Measurements from ENCODE around the gene CACNA2D2.

The CACNA2D2 gene

GRCh38 chr3:50412231-50412754 lies 91.1 kb downstream of the CACNA2D2 start:
- H3F3A ChIP-seq (ENCODE audit: low read depth), result no peaks in the 10 kb centered on the region
- TF ChIP-seq CTCF (conservative IDR thresholded peaks at IDR 0.05; ENCODE audit: low read length) (no peak), EZH2phosphoT487 (IDR thresholded peaks at IDR 0.05; ENCODE audit: borderline replicate concordance) (no peak)
- no peaks in the 10 kb centered on the region for H4K20me1 ChIP-seq (ENCODE audit: insufficient read depth, low read length, poor library complexity, severe bottlenecking)
- H3K27me3 ChIP-seq (ENCODE audit: insufficient read depth, low read length, poor library complexity, severe bottlenecking), result no peaks in the 10 kb centered on the region
- no peak overlapping the region for H3K4me3 ChIP-seq (ENCODE audit: low read length, poor library complexity, severe bottlenecking)
- H2AFZ ChIP-seq (ENCODE audit: low read length), result no peak overlapping the region
- no peak overlapping the region for H3K9ac ChIP-seq (ENCODE audit: low read depth, low read length, poor library complexity, severe bottlenecking)
- H3K79me2 ChIP-seq (ENCODE audit: insufficient read depth, low read length), result no peaks in the 10 kb centered on the region
- H3K4me2 ChIP-seq (ENCODE audit: low read depth, low read length, poor library complexity, severe bottlenecking), result no peak overlapping the region
- H3K4me1 ChIP-seq (ENCODE audit: insufficient read depth, low read length, poor library complexity, severe bottlenecking), result peaks cover 21% of the 10 kb centered on the region
- H3K9me3 ChIP-seq (ENCODE audit: insufficient read depth, low read depth, low read length), result no peaks in the 10 kb centered on the region
- H3K36me3 ChIP-seq (ENCODE audit: insufficient read depth, low read length), result no peaks in the 10 kb centered on the region
- H3K9me2 ChIP-seq (replicated peaks; ENCODE audit: low read depth, low read length), result no peaks in the 10 kb centered on the region

GRCh38 chr3:50411229-50411628 lies 92.2 kb downstream of the CACNA2D2 start:
- peaks cover 10% of the 10 kb centered on the region for H3K4me1 ChIP-seq (ENCODE audit: insufficient read depth, low read length, poor library complexity, severe bottlenecking)
- H3K9me3 ChIP-seq (ENCODE audit: insufficient read depth, low read depth, low read length), result no peaks in the 10 kb centered on the region
- H4K20me1 ChIP-seq (ENCODE audit: insufficient read depth, low read length, poor library complexity, severe bottlenecking), result no peaks in the 10 kb centered on the region
- H3K4me2 ChIP-seq (ENCODE audit: low read depth, low read length, poor library complexity, severe bottlenecking), result no peak overlapping the region
- H2AFZ ChIP-seq (ENCODE audit: low read length), result no peak overlapping the region
- H3K4me3 ChIP-seq (ENCODE audit: low read length, poor library complexity, severe bottlenecking), result no peak overlapping the region
- no peaks in the 10 kb centered on the region for H3K79me2 ChIP-seq (ENCODE audit: insufficient read depth, low read length)
- no peak overlapping the region for H3K9ac ChIP-seq (ENCODE audit: low read depth, low read length, poor library complexity, severe bottlenecking)
- H3K36me3 ChIP-seq (ENCODE audit: insufficient read depth, low read length), result no peaks in the 10 kb centered on the region
- TF ChIP-seq EZH2phosphoT487 (IDR thresholded peaks at IDR 0.05; ENCODE audit: borderline replicate concordance), result no peak
- no peak for TF ChIP-seq CTCF (conservative IDR thresholded peaks at IDR 0.05; ENCODE audit: low read length)
- no peaks in the 10 kb centered on the region for H3K27me3 ChIP-seq (ENCODE audit: insufficient read depth, low read length, poor library complexity, severe bottlenecking)
- H3F3A ChIP-seq (ENCODE audit: low read depth), result no peaks in the 10 kb centered on the region
- H3K9me2 ChIP-seq (replicated peaks; ENCODE audit: low read depth, low read length), result no peaks in the 10 kb centered on the region

- Histone ChIP-seq H4K20me1 (ENCODE audit: insufficient read depth, low read length, poor library complexity, severe bottlenecking) (no peaks in the 10 kb centered on the region), H3K9ac (ENCODE audit: low read depth, low read length, poor library complexity, severe bottlenecking) (no peak overlapping the region), H3K4me3 (ENCODE audit: low read length, poor library complexity, severe bottlenecking) (no peak overlapping the region), H3K9me3 (ENCODE audit: insufficient read depth, low read depth, low read length) (no peaks in the 10 kb centered on the region), H3K36me3 (ENCODE audit: insufficient read depth, low read length) (no peaks in the 10 kb centered on the region), H2AFZ (ENCODE audit: low read length) (no peak overlapping the region), H3K9me2 (replicated peaks; ENCODE audit: low read depth, low read length) (no peaks in the 10 kb centered on the region), H3K4me2 (ENCODE audit: low read depth, low read length, poor library complexity, severe bottlenecking) (no peak overlapping the region), H3K27me3 (ENCODE audit: insufficient read depth, low read length, poor library complexity, severe bottlenecking) (no peaks in the 10 kb centered on the region), H3K79me2 (ENCODE audit: insufficient read depth, low read length) (no peaks in the 10 kb centered on the region), H3F3A (ENCODE audit: low read depth) (no peaks in the 10 kb centered on the region), H3K4me1 (ENCODE audit: insufficient read depth, low read length, poor library complexity, severe bottlenecking) (peaks cover 5% of the 10 kb centered on the region)
- TF ChIP-seq CTCF (conservative IDR thresholded peaks at IDR 0.05; ENCODE audit: low read length), result no peak
Measured at GRCh38 chr3:50410608-50411139, 92.8 kb downstream of the CACNA2D2 start.
